Activated naive CD4-positive, alpha-beta T cell (primary cell): Measurements from ENCODE around the gene CYBC1.

Experiments
- DNase-seq, 4 experiments: peaks; one replicate each; lab custom pipeline; 2025; lab: John Stamatoyannopoulos, UW

The CYBC1 gene

GRCh38 chr17:82450357-82451106, at the start of gene CYBC1:
Gene CYBC1 (minus strand): TSS chr17:82450752. CDS start chr17:82449254, 1,498 bp downstream.
- DNase-seq, result peak; percentile 81 to 97 (median 91)

- DNase-seq, result peak in 3 of 4 experiments; percentile 17 to 28 (median 25)
Measured at GRCh38 chr17:82497483-82498405, 47.2 kb upstream of the CYBC1 start.

DNA sequence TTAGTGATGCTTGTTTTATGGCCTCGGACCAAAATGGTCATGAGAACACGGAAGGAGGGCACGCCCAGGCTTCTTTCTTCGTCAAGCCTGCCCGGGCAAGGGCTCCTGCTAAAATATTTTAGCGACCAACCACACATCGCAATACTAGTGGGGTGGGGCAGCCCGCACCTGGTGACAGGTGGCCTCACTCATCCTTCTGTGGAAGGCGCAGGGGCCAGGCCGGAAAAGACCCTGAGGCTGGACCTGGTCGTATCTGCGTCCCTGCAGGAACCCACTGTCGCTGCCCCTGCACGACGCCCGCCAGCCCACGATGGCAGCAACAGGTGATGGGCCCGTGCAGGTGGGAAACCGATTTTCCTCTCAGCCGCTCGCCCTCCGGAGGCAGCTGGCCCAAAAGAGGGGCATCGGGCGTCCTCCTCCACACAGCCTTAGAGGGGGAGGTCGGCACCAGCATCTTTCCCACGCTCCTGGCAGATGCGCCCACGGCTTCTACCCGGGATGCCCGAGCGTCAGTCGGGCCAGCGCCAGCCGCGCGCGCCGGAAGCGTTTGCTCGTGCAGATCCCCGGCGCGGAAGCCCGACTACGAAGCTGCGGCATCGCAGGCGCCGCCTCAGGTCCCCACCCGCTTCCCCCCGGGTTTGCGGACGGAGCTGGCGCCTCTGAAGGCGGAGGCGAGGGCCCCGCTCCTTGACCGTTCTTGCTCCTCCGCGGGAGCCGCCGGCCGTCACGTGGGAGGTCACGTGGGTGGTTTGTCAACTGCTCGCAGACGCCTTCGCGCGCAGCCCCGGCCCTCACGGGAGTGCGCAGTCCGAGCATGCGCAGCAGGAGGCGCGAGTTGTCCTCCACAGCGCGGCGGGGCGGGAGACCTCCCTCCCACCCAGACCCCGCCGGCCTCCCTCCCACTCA, 46.2 kb upstream of the CYBC1 start:
- peak; percentile 70 to 82 (median 74) for DNase-seq

DNA sequence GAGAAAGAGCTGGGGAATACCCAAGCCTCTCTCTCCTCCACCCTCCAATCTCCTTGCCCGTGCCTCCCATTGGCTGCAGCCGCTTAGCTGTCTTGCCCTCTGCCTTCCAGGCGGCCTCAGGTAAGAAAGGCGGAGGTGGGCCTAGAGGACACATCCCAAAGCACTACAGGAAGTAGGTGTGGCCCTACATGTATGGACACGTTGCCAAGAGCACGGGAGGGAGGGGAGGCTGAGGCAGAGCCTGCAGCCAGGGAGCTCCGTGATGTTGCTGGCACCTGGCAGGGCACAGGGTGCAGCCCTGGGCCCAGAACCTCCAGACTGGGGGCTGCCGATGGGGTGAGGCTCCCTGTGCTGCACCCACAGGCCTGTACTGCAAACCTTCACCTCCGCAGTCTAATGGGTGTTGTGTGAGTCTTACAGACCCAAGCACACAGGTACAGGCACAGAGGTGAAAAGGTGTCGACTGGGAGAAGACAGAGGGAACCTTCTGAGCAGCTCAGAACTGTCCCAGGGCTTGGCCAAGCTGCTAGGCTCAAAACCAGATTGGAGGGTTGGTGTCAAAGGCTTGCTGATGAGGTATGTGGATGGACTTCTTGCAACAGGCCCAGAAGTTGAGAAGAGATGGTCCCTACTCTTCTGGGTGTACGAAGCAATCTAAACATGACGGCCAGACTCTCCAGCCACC, 45.4 kb upstream of the CYBC1 start:
- no peak for DNase-seq

- peak; percentile 74 to 84 (median 81) for DNase-seq
Measured at GRCh38 chr17:82494236-82495055, 43.9 kb upstream of the CYBC1 start.

DNA sequence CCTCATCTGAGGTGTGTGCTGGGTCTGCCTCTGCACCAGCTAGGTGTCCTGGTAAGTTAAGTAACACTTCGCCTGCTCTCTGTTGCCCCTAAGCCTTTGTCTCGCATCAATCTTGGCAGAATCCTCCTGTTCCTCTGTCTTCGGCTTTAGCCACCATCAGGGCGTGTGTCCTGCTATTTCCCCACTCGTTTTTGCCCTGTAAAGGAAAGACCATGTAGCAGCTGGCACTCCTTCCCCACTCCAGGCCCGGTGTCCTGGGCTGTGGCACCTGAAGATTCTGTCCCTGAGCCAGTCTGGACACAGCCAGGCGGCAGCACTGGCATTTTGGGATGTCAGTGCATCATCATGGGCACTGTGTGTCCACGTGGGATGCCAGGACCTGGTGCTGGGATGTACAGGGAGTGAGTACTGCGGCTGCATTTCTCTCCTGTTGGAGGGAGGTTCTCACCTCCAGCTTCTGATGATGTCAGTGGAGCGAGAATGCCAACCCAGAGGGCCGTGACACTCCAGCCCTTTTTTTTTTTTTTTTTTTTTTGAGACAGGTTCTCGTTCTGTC, 42.8 kb upstream of the CYBC1 start:
- DNase-seq, result no peak

DNA sequence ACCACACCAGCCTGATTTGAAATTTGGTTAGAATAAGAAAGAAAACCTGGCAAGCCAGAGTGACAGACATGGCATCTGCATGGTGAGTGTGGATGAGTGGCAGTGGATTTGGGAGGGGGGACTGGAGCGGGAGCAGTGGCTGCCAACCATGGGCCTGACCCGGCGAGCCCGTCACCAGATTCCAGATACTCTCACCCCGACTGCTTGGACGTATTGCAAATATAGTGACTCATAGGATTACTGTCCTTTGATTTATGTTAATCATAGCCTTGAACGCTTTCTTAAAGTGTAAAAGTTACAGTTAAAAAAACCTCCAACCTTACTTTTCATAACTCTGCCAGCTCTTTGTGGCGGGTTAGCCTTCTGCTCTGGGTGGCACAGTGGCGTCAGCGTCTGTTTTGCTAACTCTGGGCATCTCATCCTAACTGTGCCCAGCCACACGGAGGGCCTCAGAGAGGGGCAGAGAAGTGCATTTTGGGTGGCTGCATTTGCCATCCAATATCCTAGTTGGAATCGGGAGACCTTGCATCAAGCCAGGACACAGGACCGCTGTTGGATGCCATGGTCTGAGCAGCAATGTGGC, 42.2 kb upstream of the CYBC1 start:
- DNase-seq, result no peak

- no peak for DNase-seq
Measured at GRCh38 chr17:82491533-82491932, 41.0 kb upstream of the CYBC1 start.

- DNase-seq, result no peak
Measured at GRCh38 chr17:82491196-82491530, 40.6 kb upstream of the CYBC1 start.

DNA sequence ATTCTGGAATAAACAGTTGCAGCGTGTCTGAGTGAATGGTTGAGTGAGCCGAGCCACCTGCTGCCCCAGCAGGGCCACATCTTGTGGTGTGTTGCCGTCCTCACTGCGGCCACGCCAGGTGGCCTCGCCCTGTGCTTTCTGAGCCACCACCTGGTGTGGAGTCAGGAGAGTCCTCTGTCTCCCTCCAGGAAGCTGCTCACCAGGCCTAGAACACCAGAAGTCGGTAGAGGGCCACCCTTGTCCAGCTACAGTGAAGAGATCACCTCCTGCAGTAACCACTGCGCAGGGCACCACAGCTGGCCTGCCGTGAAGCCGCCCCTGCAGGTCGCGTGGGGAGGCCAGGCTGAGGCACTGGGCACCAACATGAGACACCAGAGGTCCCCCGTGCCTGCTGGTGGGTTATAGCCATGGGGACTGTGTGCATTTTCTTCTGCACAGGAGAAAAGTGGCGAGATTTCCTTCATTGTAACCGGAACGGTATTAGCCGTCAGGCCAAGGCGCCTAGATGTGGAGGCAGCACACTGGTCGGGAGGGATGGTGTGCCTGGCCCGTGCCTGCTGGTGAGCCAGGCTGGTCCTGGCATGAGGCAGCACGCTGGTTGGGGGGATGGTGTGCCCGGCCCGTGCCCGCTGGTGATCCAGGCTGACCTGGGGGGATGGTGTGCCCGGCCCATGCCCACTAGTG, 40.1 kb upstream of the CYBC1 start:
- DNase-seq, result no peak

- no peak for DNase-seq
Measured at GRCh38 chr17:82489851-82490511, 39.4 kb upstream of the CYBC1 start.

- DNase-seq, result no peak
Measured at GRCh38 chr17:82489117-82489516, 38.6 kb upstream of the CYBC1 start.

- DNase-seq, result no peak
Measured at GRCh38 chr17:82487910-82488309, 37.4 kb upstream of the CYBC1 start.

- no peak for DNase-seq
Measured at GRCh38 chr17:82486231-82487094, 35.9 kb upstream of the CYBC1 start.

DNA sequence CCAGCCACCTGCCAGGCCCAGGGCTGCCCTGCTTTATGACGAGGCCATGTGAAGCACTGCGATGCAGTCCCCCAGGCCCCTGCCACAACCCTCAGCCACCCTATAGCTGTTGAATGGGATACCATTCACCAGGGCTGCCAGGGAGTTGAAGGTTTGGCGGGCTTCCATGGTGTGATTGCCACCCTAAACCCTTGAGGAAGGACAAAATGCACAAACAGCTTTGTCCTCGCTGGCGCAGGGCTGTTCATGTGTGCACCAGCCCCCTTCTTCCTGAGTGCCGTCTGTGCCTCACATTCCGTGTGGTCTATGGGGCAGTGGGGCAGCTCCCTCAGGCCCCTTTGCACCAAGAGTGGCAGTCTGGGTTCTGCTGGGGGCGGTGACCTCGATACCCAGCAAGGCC, 33.3 kb upstream of the CYBC1 start:
- DNase-seq, result no peak

- no peak for DNase-seq
Measured at GRCh38 chr17:82483204-82483660, 32.7 kb upstream of the CYBC1 start.

DNA sequence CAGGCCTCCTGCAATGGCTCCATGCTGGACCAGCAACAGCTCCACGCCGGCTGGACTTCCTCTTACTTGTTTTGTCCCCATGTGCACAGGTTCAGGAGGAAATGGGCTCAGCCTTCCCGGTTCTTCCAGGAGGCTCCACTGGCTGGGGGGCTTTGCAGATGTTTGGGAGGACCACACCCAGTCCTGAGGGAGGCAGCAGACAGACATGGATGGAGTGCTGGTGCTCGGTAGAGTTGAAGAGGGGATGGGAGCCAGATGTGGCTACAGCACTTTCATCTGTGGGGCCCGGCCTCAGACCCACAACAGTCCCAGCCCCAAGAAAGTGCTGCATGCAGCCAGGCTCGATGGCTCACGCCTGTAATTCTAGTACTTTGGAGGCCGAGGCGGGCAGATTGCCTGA, 29.8 kb upstream of the CYBC1 start:
- DNase-seq, result no peak

- DNase-seq, result no peak
Measured at GRCh38 chr17:82479602-82480001, 29.1 kb upstream of the CYBC1 start.
